Astrocyte of the spinal cord (primary cell): ENCODE data around the gene CETN1.

Experiments
- DNase-seq: peaks from one replicate; pipeline ENCODE4 v3.0.0; 2011; ENCODE audit warnings: low read depth, low spot score
- H3K4me3 ChIP-seq: 2 replicates; pipeline ENCODE4 v1.5.1; 2011; ENCODE audit warnings: low read depth, mild to moderate bottlenecking, low read length, moderate library complexity
- CTCF ChIP-seq: IDR thresholded peaks from 2 replicates; pipeline ENCODE4 v1.5.1; 2012; ENCODE audit warnings: low read depth, mild to moderate bottlenecking, low read length, inconsistent platforms
- in situ Hi-C: cut with HindIII; loops from 2 replicates; pipeline ENCODE4 v1.10.0; 2017; ENCODE audit warnings: low sequenced_read_pairs

The CETN1 gene

DNA sequence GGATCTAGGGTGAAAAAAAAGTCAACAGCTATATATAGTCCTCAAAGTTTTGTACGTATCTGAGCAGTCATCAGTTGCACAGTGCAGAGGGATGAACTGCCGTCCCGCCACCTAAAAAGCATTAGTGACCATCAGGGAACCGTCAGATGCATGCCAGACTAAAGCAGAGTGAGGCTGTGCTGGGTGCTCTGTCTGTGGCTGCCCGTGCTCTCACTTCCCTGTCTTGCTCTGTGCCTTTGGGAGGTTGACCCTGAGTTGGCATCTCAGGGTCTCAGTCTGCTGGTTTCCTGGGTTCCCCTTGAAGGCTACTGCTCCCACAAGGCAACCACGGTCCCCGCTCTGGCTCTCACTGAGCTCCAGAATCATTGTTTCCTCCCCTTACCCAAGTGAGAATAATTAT is 27.8 kb downstream of the CETN1 start:
- no peak for DNase-seq
- TF ChIP-seq CTCF: no peak
- H3K4me3 ChIP-seq: no peak overlapping the region
- in situ Hi-C loops: no loop called here

- in situ Hi-C loops: no loop called here
- H3K4me3 ChIP-seq: no peak overlapping the region
- no peak for DNase-seq
- TF ChIP-seq CTCF: no peak
Observed at GRCh38 chr18:610214-610928, 30.2 kb downstream of the CETN1 start.

DNA sequence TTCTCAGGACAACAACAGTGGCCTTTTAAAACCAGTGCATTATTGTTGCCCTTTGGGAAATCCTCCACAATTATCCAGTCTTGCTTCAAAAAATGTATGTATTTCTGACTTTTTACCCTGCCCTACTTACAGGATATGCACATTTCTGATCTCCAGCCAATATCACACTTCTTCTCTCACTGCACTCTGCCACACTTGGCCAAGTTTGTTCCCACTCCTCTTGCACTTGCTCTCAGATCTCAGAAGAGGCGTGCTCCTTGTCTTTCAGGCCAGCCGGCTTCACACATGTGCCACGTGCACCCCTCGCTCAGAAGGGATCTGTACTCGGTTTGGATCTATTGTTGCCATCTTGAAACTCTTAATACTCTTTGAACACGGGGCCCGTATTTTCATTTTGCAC is 32.0 kb downstream of the CETN1 start:
- H3K4me3 ChIP-seq: no peak overlapping the region
- no peak for DNase-seq
- TF ChIP-seq CTCF: no peak
- in situ Hi-C loops: no loop called here

DNA sequence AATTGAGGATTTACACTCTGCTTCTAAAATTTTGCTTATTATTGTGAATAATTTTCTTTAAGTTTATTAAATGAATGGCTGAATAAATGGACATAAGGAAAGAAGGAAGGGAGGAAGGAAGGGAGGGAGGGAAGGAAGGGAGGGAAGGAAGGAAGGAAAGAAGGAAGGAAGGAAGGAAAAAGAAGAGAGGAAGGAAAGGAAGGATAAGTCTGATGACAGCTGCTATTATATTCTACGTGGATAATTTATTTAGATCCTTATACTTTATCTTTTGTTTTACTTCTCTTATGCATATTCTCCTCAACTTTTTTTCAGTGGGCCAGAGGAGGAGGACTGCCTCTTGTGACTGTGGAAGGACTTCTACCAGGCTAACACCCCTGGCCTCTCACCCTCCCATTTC is 34.0 kb downstream of the CETN1 start:
- no peak for DNase-seq
- no peak for TF ChIP-seq CTCF
- no peak overlapping the region for H3K4me3 ChIP-seq
- in situ Hi-C loops: no loop called here

DNA sequence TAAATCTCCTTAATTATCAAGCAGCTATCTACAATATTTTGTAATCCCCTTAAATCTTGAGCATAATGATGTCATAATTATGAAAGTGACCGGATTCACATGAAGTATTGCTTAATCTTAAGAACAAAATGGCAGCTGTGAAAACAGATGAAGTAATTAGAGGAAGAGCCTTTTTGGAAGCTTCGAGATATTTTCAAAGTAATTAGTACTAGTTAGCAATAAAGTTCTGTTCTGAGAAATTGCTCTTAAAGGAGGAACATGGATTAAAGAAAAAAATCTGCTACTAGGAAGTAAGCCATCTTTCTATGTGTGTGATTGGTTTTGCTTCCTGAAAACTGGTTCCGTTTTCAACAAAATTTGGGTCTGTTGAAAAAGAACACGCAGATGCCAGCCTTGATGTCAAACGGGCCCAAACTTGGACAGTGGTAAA is 34.9 kb downstream of the CETN1 start:
- H3K4me3 ChIP-seq: no peak overlapping the region
- in situ Hi-C loops: no loop called here
- DNase-seq: no peak
- no peak for TF ChIP-seq CTCF

DNA sequence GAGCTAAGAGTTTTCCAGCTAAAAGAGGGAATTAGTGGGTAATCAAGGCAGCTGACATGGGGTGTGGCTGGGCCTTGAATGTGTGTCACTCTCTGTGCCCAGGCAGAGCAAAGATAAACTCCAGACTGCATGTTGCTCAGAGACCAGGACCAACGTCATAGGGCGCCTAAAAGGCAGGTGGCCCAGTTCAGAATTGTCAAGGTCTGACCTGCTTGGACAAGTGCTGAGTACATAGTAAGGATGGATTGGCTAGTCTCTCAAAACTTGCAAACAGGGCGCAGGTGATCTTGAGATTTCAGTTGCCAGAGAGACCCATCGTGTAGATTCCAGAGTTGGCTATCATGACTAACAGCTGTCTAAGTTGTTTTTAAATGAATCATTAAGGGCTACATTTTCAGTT is 35.6 kb downstream of the CETN1 start:
- no peak overlapping the region for H3K4me3 ChIP-seq
- no peak for TF ChIP-seq CTCF
- in situ Hi-C loops: no loop called here
- DNase-seq: peak; percentile 10
